GM06990 (cell line): ENCODE results near the gene ERCC6L2.

Source experiments
- DNase-seq: peaks from one replicate; pipeline ENCODE4 v3.0.0-alpha.2; 2011; ENCODE audit not compliant: insufficient read length; ENCODE audit errors: extremely low read depth
- H3K27me3 ChIP-seq: replicated peaks from 2 replicates; pipeline ENCODE4 v1.6.0; 2011; ENCODE audit warnings: low read length; ENCODE audit not compliant: control insufficient read depth, insufficient read depth
- H3K36me3 ChIP-seq: 2 replicates; pipeline ENCODE4 v1.5.1; 2011; ENCODE audit warnings: low read length; ENCODE audit not compliant: control insufficient read depth, insufficient read depth
- H3K4me3 ChIP-seq: replicated peaks from 2 replicates; pipeline ENCODE4 v1.5.1; 2011; ENCODE audit warnings: low read depth, mild to moderate bottlenecking, control low read depth, low read length
- TF ChIP-seq, protein P1 (sequence below): IDR thresholded peaks from 2 replicates; pipeline ENCODE4 v1.5.1; 2011; ENCODE audit warnings: low read length, control low read depth, mild to moderate bottlenecking, inconsistent platforms; ENCODE audit not compliant: insufficient read depth, poor library complexity, severe bottlenecking

Gene ERCC6L2

DNA sequence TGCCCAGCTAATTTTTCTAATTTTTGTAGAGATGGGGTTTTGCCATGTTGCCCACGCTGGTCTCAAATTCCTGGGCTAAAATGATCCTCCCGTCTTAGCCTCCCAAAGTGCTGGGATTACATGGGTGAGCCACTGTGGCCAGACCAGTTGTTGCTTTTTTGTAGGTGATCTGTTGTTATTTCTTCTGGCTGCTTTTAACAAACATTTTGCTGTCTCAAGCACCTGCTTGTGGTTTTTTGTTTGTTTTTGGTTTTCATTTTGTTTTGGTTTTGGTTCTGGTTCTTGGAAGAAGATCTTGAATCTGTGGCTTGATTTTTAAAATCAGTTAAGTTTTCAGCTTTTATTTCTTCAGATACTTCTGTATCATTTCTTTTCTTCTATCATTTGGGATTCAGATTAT, 21.1 kb downstream of the ERCC6L2 start:
- Histone ChIP-seq H3K36me3 (no peaks in the 10 kb centered on the region; the same call in 1 of the 2 replicates), H3K4me3 (no peak overlapping the region), H3K27me3 (no peaks in the 10 kb centered on the region)
- no peak for DNase-seq
- TF ChIP-seq, protein P1, sequence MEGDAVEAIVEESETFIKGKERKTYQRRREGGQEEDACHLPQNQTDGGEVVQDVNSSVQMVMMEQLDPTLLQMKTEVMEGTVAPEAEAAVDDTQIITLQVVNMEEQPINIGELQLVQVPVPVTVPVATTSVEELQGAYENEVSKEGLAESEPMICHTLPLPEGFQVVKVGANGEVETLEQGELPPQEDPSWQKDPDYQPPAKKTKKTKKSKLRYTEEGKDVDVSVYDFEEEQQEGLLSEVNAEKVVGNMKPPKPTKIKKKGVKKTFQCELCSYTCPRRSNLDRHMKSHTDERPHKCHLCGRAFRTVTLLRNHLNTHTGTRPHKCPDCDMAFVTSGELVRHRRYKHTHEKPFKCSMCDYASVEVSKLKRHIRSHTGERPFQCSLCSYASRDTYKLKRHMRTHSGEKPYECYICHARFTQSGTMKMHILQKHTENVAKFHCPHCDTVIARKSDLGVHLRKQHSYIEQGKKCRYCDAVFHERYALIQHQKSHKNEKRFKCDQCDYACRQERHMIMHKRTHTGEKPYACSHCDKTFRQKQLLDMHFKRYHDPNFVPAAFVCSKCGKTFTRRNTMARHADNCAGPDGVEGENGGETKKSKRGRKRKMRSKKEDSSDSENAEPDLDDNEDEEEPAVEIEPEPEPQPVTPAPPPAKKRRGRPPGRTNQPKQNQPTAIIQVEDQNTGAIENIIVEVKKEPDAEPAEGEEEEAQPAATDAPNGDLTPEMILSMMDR = no peak

GRCh38 chr9:95901506-95901905, 26.0 kb downstream of the ERCC6L2 start:
- DNase-seq = no peak
- Histone ChIP-seq H3K36me3 (no peaks in the 10 kb centered on the region; the same call in none of the 2 replicates), H3K27me3 (no peaks in the 10 kb centered on the region), H3K4me3 (no peak overlapping the region)
- TF ChIP-seq, protein P1 = no peak

- TF ChIP-seq, protein P1 = no peak
- DNase-seq = no peak
- no peaks in the 10 kb centered on the region for H3K27me3 ChIP-seq
- no peak overlapping the region for H3K4me3 ChIP-seq
- no peaks in the 10 kb centered on the region; the same call in none of the 2 replicates for H3K36me3 ChIP-seq
Measured at GRCh38 chr9:95903398-95903797, 27.9 kb downstream of the ERCC6L2 start.

DNA sequence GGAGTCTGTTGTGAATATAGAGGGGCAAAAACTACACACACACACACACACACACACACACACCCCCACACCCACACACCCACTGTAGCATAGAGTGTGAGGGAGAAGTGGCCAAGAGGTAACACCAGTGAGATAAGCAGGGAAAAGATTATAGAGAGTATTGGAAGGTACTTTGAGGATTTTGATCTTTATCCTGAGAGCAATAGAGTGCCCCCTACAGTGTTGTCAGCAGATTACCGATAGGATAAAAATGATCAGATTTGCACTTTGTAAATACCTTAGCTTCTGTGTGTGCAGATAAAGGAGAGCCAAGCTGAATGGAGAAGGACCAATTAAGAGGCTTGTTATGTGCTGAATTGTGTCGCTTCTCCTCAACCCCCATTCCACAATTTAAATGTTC, 32.3 kb downstream of the ERCC6L2 start:
- no peaks in the 10 kb centered on the region; the same call in 1 of the 2 replicates for H3K36me3 ChIP-seq
- no peak for DNase-seq
- no peaks in the 10 kb centered on the region for H3K27me3 ChIP-seq
- H3K4me3 ChIP-seq = no peak overlapping the region
- TF ChIP-seq, protein P1 = peak; percentile 23

DNA sequence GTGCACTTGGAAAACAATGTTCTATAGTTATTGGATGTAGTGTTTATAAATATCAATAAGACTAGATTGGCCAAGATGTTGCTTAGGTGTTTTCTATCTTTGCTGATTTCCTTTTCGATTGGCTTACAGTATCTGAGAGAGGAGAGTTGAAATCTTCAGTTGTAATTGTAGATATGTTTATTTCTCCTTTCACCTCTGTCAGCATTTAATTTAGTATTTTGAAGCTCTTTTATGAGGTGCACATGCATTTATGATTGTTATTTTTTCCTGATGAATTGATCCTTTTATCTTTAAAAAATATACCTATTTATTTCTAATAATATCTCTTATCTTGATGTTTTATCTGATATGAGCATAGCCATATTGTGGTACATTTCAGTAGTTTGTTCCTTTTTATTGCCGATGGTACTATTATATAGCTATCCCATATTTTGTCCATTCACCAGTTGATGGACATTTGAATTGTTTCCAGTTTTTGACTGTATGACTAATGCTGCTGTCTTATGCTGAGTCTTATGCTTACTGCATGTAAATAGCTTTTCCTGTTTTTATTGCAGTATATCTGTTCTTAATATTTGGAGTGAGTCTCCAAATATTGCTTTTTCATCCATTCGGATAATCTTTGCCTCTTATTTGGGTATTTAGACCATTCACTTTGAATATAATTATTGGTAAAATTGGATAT, 34.7 kb downstream of the ERCC6L2 start:
- H3K4me3 ChIP-seq = no peak overlapping the region
- TF ChIP-seq, protein P1 = no peak
- H3K36me3 ChIP-seq = no peaks in the 10 kb centered on the region
- DNase-seq = no peak
- no peaks in the 10 kb centered on the region for H3K27me3 ChIP-seq
